Right lobe of liver (tissue), 4 donors: Measurements from ENCODE around the gene PTPRN2.

Source experiments
- CTCF ChIP-seq, 4 donors: fragments of 200-600 bp in 3 of 4; fragments of 450-650 bp in 1 of 4; IDR thresholded peaks; one replicate each; pipeline versions ENCODE4 v1.5.1 to v1.8.0; 2016 to 2022; ENCODE audit warnings: antibody characterized with exemption in 4 of 4, mild to moderate bottlenecking in 2 of 4
- POLR2A ChIP-seq: fragments of 450-650 bp; IDR thresholded peaks from one replicate; pipeline ENCODE4 v1.6.1; 2017; ENCODE audit warnings: antibody characterized with exemption, mild to moderate bottlenecking
- donor health status: DM: no; HTN: no; CAD: no.
- donor health status: DM: no; HTN: no; CAD: no.
- donor health status: DM: no; HTN: yes; CAD: no.

DNA sequence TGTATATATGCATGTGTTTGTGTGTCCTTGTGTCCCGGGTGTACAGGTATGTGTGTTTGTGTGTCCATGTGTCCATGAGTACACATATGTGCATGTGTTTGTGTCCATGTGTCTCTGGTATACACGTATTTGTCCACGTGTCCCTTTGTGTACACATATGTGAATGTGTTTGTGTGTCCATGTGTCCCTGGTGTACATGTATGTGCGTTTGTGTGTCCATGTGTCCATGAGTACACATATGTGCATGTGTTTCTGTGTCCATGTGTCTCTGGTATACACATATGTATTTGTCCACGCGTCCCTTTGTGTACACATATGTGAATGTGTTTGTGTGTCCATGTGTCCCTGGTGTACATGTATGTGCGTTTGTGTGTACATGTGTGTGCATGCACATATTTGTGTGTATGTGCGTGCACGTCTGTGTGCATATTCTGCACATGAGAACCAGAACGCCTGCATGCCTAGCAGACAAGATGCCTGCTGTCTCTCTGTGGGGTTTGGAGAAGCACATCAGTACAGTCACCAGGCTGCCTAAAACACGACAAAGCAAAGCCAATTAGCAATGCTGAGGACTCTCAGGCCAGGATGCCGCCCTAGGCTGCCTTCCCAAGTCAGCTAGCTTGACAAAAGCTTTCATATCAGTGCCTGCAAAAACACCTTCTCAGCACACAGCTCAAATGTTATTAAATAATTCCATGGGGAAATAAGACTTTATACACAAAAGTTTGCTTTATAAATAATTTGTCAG is 327.8 kb downstream of the PTPRN2 start:
- TF ChIP-seq CTCF (IDR thresholded peaks at IDR 0.05) (no peak), POLR2A (no peak)
